ENCODE data around the gene HMSD.

GRCh38 chr18:63956755-63957154, 7.7 kb downstream of the HMSD start:
- TF ChIP-seq CTCF (conservative IDR thresholded peaks at IDR 0.05; ENCODE audit: low read depth in 2 of 2) = no peak
- TF ChIP-seq REST (IDR thresholded peaks at IDR 0.05; ENCODE audit: unreplicated experiment) = no peak
- TF ChIP-seq EZH2 (IDR thresholded peaks at IDR 0.05; ENCODE audit: low read depth, unreplicated experiment) = no peak
- TF ChIP-seq ZNF331 (CRISPR knock-in tag; IDR thresholded peaks at IDR 0.05; ENCODE audit: low read depth) = no peak
- no peak for TF ChIP-seq POLR2AphosphoS5 (IDR thresholded peaks at IDR 0.05; ENCODE audit: low read depth)
- TF ChIP-seq EZH2phosphoT487 (IDR thresholded peaks at IDR 0.05; ENCODE audit: unreplicated experiment) = no peak
- TF ChIP-seq ETS1 (IDR thresholded peaks at IDR 0.05) = no peak
- TF ChIP-seq JUNB (IDR thresholded peaks at IDR 0.05; ENCODE audit: unreplicated experiment) = no peak
- no peak for TF ChIP-seq ZNF114 (CRISPR knock-in tag; IDR thresholded peaks at IDR 0.05)
